22Rv1 (cell line): ENCODE results near the gene LMO7.
A peak's percentile ranks its signal among the peaks of the same experiment; 100 is the strongest.

Experiments
- H3K27ac ChIP-seq: fragments of 450-650 bp; 2 replicates; pipeline ENCODE4 v1.5.1; 2017
- ZFX ChIP-seq: fragments of 450-650 bp; IDR thresholded peaks from 2 replicates; pipeline ENCODE4 v1.6.1; 2017; ENCODE audit warnings: antibody characterized with exemption, borderline replicate concordance
- TF ChIP-seq, protein P1 (sequence below): fragments of 450-650 bp; IDR thresholded peaks from 2 replicates; pipeline ENCODE4 v1.5.1; 2017; ENCODE audit warnings: mild to moderate bottlenecking

LMO7 gene

GRCh38 chr13:75762076-75762937, 126.2 kb downstream of the LMO7 start:
- H3K27ac ChIP-seq: peak overlapping the region; percentile 88
- TF ChIP-seq ZFX: no peak
- TF ChIP-seq, protein P1, sequence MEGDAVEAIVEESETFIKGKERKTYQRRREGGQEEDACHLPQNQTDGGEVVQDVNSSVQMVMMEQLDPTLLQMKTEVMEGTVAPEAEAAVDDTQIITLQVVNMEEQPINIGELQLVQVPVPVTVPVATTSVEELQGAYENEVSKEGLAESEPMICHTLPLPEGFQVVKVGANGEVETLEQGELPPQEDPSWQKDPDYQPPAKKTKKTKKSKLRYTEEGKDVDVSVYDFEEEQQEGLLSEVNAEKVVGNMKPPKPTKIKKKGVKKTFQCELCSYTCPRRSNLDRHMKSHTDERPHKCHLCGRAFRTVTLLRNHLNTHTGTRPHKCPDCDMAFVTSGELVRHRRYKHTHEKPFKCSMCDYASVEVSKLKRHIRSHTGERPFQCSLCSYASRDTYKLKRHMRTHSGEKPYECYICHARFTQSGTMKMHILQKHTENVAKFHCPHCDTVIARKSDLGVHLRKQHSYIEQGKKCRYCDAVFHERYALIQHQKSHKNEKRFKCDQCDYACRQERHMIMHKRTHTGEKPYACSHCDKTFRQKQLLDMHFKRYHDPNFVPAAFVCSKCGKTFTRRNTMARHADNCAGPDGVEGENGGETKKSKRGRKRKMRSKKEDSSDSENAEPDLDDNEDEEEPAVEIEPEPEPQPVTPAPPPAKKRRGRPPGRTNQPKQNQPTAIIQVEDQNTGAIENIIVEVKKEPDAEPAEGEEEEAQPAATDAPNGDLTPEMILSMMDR: no peak

GRCh38 chr13:75762955-75763354, 126.8 kb downstream of the LMO7 start:
- H3K27ac ChIP-seq: no peak overlapping the region; the same call in 1 of the 2 replicates
- no peak for TF ChIP-seq ZFX
- TF ChIP-seq, protein P1: no peak

DNA sequence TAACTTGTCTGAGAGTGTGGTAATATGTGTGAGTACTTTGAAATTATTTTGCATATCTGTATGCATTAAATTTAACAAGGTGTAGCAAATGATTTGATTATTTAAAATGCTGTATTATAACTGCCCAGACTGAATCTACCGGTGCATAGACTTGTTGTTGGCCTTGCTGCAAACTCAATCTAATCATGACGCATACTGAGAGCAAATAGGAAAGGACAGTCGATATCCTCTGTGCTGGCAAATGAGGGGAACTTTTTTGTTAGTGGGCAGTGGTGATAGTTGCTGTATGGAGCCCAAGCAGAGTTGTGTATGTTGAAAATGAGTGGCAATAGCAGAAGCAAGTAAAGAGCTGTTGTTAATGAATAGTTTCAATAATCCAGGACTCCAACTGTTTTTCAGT, 127.4 kb downstream of the LMO7 start:
- H3K27ac ChIP-seq: no peak overlapping the region
- TF ChIP-seq, protein P1: no peak
- TF ChIP-seq ZFX: no peak

DNA sequence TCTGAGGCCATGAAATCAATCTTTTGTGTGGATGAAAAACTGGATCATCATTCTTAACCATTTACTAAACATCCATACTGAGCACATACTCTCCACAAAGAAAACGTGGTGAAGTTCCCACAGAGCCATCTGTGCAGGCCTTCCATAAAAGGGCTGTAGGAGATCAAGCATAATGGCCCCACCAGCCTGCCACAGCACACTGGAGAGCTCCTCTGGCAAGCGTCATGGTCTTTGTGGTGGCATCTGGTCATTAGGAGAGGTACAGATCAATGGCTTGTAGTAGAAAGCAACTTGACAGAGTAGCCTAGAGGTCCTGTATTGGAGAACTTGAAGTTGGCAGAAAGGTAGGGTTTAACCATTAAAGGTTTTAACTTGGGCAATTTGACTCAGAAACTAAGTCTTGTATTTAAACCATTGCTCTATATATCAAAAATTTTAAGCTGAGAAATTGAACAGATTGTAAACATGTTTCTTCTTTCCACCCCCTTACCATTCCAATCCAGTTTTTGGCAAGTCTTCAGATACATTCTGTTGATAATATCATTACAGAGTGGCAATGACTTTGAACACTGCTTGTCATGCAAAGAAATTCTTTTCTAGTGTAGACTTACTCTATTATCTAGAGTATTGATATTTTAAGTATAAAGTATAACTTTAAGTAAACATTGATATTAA, 128.3 kb downstream of the LMO7 start:
- TF ChIP-seq, protein P1: no peak
- TF ChIP-seq ZFX: no peak
- H3K27ac ChIP-seq: no peak overlapping the region

DNA sequence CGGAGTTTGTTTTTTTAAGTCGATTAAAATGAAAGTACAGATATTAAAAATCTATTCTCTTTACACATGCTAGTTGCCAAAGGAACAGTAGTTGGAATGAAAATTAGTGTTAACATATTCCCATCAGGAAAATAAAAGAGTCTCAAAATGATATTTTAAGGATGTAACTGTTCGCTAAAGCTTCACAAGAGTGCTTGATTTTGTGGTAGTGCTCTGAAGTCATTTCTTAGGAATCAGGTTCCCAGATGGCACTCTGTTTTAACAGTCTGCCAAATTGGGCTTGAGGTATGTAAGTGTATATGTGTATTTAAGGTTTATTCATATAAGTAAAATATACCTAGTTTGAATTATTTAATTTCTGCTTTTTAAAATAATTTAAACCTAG, 128.8 kb downstream of the LMO7 start:
- no peak overlapping the region for H3K27ac ChIP-seq
- TF ChIP-seq, protein P1: no peak
- no peak for TF ChIP-seq ZFX

GRCh38 chr13:75766636-75767035, 130.5 kb downstream of the LMO7 start:
- H3K27ac ChIP-seq: no peak overlapping the region
- TF ChIP-seq, protein P1: no peak
- no peak for TF ChIP-seq ZFX
